ENCODE measurements around the gene NRCAM.
"Not testable (repeated sequence)": the region's sequence is repeated elsewhere in the genome, so short reads cannot be mapped to it uniquely, and the experiment has no call there.

Gene NRCAM

DNA sequence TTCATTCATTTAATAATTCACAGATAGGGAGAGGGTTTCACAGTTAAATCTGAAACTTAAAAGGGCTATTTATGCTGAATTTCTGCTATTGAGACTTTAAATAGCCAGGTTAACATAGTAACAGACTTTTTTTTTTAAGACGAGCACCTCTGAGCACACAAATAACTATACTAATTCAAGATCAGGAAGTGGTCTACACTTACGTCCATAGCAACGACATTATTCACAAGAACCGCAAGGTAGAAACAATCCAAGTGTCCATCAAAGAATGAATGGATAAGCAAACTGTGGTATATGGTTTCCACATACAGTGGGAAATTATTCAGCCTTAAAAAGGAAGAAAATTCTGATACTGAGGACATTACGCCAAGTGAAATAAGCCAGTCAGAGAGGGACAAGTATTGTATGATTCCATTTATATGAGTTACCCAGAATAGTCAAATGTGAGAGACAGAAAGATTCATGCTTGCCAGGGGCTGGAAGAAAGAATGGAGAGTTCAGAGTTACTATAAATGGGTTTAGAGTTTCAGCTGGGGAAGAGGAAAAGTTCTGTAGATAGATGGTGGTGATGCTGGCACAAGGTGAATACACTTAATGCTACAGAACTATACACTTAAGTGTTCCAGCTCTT, 185.7 kb downstream of the NRCAM start:
- DNase-seq, result no peak

DNA sequence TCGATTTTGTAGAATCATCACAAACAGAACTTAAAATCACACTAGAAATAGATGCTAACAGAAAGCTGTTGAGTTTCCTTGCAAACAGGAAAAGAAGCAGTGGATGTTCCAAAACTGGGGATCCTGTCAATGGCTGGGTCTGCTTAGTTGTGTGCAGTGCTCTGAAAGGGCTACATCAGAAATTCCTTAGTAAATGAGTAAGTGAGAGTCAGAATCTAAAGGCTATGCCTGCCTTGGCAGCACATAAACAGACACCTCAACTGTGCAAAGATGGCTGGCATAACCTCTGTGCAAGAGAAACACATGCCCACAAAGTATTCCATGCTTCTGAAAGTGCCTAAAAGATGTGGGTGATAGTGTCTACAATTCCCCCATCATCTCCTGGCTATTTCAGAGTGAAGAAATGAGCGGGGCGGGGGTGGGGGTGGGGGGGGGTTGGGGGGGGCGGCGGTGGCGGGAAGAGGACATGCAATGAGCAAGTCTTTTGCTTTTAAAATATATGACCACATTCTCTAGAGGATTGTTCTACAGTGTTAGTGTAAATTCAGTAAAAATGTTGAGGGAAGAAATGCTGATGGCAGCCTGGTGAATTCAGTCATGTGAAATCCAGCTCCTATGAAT, 187.9 kb downstream of the NRCAM start:
- DNase-seq, result no peak

DNA sequence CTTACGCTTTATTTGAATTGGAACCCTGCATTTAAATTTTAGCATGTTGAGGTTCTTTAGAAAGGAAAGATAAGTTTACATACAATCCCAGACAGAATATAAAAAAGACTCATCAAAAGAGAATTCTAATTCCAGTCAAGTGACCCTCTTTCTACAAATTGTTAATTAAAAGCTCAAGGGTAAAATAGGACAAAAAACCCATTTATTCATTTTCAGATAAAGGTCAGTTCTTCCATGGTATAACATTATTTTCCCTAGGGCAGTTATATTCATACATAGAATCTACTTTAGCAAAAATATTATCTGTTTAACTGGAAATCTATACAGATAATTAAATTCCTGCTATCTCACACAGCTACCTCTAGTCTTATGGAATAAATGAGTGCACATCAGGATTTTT, 188.6 kb downstream of the NRCAM start:
- no peak for DNase-seq

DNA sequence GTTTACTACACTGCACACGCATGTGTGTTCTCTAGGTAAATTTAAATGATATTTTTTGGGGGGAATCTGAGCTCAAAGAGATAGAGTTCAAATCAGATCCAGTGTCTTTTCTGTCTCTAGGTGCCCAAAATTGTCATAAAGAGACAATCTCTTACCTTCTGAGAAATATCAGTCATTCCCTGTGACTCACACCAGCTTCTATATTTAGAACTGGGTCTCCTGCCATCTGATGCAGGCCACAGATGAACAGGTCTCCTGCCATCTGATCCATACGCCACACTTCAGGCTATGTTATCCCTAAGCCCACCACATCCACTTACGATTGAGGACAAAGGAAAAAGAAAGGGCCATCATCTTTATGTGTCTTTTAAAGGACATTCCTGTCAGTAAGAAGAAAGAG, 189.7 kb downstream of the NRCAM start:
- no peak for DNase-seq

DNA sequence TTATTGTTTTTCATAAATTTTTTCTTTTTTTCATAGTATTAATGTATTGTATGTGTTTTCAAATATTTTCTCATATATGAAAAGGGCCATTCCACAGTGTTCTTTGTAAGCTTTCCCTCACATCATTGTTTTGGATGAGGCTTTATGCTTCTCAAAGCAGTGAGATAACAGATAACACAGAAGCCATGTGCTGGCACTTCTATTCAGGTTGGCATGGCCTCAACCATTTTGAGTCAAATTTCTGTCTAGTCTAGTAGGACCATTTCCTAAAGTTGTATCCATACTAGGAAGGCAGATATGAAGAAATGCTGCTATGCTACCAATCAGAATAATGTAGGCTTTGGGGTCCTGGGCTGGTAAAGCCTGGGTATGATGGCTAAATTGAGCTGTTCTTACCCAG, 190.2 kb downstream of the NRCAM start:
- no peak for DNase-seq

DNA sequence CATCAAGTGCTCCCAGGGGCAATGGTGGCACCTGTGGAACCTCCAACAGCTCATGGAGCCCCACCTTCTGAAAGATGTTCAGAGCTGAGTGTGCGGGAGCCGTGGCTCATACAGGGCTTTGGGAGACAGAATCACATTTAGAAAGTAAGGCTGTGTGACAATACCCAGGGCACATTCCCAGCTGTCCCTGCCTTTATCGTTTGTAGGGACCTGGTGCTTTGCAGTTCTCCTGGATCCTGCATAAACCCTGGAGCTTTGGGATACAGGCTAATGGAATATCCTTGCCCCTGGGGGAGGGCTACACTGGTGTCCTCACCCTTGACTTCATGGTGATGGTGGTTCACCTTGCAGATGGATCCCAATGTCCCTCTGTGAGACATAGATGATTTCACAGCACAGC, 191.2 kb downstream of the NRCAM start:
- DNase-seq, result no peak

DNA sequence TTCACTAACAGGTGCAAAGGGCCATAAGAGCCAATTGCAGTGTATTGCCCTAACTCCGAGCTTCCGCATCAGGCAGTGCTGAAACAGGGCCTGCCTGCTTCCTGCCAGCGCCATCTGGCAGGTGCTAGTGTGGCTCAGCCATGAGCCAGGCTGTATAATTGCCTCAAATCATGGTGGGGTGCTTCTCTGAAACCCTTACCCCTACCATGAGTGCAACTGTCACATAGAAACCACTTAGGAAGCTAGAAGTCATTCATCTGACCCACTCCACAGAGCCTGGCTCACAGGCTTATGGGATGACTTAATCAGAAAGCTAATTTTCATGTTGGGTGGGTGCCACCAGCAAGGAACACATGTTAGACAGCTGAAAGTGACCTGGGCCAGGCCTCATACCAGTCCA, 192.8 kb downstream of the NRCAM start:
- no peak for DNase-seq

DNA sequence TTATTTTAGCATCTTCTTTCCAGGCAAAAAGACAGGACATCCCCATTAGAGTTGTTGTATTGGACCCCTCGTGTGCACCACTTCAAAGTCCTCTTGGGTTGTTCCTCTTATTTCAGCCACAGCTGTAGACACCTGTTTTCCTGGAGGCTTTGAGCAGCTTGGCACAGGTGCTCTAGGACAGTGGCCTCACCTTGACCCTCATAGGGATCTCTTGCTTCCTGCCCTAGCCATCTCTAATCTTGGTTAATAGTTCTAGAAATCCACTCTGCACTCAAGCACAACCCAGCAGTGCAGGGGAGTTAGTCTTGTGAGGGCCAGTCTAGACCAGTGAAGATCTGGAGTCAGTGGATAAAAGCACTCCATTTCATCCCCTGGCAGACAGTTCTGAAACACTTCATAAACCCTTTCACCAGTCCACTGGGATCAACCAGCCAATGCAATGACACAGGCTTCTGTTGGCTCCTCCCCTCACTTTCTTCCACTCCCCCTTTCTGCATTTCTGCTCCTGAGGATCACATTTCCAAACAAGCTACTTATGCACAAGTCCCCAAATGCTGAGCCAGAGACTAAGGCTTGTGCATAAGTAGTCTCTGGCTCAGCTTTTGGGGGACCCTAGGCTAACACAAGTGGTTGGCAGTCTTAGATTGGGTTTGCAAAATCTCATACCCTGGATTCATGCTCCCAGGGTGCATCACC, 194.5 kb downstream of the NRCAM start:
- DNase-seq, result no peak

DNA sequence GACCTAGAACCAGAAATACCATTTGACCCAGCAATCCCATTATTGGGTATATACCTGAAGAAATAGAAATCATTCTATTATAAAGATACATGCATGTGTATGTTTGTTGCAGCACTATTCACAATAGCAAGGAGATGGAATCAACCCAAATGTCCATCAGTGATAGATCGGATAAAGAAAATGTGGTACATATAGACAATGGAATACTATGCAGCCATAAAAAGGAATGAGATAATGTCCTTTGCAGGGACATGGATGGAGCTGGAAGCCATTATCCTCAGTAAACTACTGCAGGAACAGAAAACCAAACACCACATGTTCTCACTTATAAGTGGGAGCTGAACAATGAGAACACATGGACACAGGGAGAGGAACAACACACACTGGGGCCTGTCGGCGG, 196.8 kb downstream of the NRCAM start:
- not testable (repeated sequence) for DNase-seq

DNA sequence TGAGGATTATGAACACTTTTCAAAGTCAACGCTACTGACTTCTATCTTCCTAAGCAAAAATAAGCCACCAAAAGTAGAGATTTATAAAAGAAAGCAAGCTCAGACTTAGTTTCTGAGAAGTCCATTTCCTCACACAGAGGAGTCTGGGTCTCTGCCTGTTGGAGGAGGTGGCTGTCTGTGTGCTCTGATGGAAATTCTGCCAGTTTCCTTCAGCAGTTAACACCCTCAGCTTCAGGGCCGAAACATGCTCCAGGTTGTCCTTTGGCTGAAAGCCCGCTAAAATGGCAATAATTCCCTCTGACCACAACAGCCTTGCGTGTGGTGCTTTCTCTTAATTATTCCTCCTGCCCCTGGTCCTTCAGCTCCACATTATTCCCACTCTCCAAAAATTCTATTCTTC, 198.3 kb downstream of the NRCAM start:
- DNase-seq, result no peak

DNA sequence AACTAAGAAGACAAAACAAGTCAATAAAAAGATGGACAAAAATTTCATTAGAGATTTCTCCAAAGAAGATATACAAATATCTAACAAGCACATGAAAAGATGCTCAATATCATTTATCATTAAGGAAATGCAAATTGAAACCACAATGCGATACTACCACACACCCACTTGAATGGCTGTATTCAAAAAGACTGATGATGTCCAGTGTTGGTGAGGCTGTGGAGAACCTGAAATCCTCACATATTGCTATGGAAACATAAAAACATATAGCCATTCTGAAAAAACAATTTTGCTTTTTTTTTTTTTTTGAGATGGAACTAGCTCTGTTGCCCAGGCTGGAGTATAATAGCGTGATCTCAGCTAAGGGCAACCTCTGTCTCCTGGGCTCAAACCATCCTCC, 202.0 kb downstream of the NRCAM start:
- DNase-seq, result no peak

DNA sequence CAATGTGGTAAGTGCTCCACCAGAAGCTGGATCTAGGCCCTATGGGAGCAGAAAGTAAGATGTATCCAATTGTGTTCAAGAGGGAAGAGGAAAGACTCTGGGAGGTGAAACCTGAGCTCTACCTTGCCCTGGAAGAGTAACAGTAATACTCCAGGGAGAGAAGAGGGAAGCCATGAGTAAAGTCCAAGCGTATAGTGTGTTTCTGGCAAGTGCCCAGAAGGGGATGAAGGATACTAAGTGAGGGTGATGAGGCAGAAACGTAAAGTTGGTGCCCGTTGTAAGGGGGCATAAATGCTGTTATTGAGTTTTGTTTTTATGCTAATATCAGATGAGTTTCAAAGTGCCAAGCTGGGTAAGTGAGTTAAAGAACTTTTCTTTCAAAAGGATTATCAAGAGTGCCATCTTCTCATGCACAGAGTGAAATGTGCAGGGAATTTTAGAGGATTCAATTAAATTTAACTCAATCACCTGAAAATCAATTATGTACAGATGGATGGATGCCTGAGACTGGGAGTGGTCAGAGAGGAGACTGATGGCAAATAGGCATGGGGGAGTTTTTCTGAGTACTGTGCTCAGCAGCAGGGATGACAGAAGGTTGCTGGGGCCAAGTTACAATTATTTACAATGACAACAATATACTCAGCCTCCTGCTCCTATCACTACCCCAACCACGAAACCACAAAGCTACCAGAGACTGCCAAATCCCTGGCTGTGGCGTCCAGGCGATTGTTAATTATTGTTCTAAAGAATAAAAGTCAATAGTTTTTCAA, 202.8 kb downstream of the NRCAM start:
- DNase-seq, result no peak

DNA sequence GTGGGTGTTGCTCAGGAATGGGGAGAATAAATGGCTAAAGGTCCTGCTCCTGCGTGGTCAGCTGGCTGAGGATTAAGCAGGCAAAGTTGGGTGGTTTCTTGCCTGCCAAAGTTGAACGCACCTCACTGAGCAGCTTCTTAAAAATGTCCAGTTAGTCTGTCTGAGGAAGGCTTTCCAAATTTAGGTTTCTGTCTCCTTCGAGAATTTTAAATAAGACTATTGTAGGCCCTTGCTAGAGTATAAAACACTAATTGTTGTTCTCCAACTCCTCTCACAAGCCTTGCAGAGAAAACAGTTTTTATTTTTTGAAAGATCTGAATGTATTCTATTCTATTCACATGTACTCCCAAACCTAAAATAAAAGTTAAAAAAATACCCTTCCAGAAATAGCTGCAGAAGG, 204.1 kb downstream of the NRCAM start:
- no peak for DNase-seq

DNA sequence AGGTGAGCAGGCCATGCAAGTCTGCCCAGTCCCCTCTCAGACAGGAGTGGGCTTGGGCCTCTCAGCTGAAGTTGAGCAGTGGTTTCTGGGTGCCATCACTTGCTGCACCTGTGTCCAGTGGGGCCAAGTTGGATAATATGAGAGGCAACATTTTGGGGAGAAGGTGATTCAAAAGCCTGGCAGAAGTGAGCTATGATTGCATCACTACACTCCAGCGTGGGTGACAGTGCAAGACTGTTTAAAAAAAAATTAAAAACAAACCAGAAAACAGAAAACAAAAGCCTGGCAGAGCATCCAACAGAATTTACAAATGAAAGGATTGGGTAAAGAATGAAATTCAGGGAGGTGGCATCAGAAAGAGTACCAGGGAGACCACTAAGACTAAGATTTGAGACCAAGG, 204.5 kb downstream of the NRCAM start:
- DNase-seq, result no peak

DNA sequence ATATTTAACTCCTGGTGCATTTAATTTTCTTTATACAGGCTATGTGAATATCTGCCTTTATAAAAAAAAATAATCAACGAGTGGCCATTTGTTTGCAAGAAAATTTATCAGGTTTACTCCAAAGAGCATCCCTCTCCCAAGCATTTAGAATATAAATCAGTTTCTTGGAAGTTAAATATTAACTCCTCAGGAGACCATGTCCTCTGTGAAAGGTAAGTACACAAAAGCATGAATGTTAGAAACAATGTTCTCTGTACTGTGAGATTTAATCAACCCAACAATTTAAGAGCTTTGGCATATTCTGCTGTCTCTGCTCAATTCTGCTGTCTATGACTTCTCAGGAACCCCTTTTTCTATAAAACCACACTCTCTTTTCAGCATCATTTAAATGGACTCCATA, 206.8 kb downstream of the NRCAM start:
- no peak for DNase-seq

DNA sequence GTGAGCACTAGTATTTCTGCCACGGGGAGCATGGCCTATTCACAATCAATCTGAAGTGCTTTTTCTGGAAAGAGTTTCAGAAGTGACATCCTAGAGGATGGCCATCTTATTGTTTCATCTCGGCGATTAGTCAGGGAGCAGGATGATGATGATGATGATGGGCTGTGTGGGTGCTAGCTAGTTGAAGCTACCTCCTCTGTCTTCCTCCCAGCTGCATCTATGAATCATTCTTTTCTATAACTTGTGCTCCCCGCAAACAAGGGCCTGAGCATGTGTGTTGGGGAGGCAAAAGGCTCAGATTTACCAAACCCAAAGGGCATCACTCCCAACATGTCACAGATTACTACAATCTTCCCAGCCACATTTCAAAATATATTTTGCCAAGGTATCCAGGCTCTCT, 207.4 kb downstream of the NRCAM start:
- no peak for DNase-seq

DNA sequence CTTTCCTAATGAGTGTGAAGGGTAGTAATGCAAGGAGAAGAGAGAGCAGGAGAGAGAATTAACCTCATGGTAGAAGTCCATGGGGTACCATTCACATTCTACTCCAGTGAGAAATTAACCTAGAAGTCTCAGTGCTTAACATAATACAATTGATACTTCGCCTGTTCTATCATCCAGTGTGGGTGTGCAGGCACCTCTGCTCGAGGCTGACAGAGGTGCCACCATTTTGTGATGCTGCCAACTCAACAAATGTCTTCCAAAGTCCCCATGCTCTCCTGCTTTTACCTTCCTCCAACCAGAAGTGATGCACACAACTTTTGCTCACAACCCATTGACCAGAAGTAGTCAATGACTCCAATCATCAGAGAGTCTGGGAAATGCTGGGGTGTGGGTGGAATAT, 207.8 kb downstream of the NRCAM start:
- DNase-seq, result no peak

DNA sequence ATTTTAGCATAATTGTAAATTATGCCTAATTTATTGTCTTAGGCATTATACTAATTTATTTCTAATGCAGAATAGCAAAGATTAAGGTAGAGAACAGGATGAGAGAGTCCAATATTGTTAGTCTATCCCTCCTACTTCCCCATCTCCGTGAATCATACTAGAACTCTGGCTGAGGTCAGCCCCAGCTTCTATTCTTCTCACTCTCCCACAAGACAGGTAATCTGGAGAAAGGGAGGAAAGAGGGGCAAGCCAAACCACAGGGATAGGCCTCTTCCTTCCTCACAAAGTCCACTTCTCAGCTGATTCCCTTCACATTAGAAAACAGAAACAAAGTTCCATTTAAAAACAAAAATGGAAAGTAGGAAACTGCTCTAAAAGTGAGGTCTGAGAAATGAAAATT, 208.6 kb downstream of the NRCAM start:
- DNase-seq, result no peak

DNA sequence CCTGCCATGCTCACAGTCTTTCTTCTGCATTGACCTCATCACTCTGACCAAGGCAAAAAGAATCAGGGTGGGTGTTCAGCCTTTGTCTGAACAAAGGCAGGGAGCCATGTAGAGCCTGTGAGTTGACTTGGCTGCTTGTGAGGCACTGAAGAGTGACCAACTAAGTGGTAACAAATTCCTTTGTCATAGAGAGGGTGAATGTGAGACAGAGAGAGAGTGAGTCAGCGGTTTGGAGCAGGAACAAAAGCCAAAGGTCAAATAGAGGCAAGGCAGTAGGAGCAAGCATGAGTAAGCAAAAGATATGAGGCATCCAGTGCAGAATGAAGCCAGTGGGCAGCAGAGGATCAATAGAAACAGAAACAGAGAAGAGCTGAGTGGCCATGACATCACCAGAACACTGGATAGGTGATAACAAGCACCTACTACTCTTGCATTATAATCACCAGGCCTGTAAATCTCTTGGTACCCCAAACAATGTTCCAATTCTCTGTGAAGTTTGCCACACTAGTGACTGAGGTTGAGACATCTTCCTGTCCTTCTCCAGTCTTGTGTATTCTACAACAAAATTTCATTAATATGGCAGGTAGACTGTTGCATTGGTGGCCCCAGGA, 209.9 kb downstream of the NRCAM start:
- no peak for DNase-seq

DNA sequence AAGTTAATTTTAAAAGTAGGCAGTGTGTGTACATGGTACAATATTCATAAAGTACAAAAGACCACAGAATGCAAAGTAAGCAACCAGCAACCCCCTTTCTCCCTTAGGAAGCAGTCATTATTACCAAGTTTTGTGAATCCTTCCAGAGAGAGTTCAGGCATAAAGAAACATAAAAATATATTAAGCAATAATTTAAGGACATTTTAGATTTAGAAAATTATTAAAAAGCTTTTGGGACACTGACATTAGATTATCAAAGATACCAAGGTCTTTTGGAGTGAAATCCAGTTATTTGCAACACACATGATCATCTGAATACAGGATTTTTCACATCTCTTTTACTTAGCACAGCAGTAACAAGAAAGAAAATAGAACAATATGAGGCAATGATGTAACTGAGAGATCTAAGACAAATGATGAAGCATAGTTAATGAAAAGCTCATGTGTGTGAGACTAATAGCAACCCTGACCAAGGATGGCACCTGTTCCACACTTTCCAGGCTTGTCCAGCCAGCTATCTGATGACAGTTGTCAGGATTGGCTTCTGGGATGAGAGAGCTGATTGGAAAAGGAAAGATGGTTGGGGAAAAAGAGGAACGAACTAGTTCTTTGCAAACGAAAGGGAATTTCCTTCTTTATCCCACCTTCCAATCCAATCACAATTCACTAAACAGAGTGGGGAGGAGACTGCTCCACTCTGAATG, 210.6 kb downstream of the NRCAM start:
- DNase-seq, result no peak

DNA sequence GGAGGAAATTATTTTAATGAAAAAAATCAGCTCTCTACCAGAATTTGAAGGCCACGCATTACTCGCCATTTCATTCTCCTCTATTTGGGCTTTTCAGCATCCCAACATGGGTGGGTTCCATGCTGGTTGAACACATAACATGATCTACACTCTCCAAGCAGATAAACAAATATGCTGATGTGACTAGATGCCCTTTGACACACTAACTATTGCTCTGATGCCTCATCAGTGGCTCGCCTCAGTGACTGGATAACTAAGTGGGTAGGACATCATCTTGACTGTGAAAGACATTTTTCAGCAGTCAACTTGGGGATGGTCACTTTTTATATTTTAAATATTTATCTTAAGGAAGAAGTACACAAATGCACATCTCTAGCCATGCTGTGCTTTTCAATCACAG, 212.1 kb downstream of the NRCAM start:
- no peak for DNase-seq

DNA sequence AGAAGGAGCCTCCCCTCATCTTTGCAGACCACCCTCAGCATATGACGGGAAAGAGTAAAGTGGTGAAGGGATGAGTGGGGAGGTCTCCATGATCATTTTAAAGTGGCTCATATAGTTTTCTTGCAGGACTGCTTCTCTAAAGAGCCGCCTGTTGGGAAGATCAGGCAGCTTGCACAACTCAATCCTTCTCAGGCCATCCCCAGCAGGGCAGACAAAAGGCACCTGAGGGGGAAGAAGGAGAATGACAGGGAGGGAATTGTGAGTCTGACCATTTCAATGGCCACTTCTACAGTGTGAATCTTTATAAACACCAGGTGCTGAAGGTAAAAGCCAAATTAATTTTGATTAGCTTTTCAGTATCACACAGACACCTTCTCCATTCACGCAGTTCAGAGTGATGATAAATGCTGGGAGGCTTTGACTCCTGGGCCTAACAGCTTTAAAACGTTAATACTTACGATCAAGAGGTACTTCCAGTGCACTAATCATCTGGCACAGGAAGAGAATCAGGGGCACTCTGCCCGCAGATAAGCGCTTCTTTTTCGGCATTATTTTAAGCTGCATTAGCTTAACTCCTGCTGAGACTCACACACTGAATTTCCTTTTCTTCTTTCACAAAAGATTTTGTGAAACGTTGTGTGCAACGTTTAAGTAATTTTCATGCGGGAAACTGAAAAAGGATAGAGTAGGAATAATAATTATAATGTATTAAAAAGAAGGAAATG, 216.6 kb downstream of the NRCAM start:
- DNase-seq, result no peak
